MM.1S (cell line): ENCODE measurements around the gene GNPTG.

Source experiments
- DNase-seq: peaks from one replicate; pipeline ENCODE4 v3.0.0-alpha.2; 2015
- H2AFZ ChIP-seq: fragments of 300-600 bp; sonication (generic); 2 replicates; pipeline ENCODE4 v1.6.0; 2016; ENCODE audit warnings: antibody characterized with exemption, low read length
- H3F3A ChIP-seq: fragments of 300-600 bp; sonication (generic); 2 replicates; pipeline ENCODE4 v1.6.1; 2016; ENCODE audit warnings: mild to moderate bottlenecking, antibody characterized with exemption, low read length, moderate library complexity, mixed read lengths; ENCODE audit not compliant: insufficient read depth
- H3K27ac ChIP-seq: fragments of 300-600 bp; sonication (generic); 2 replicates; pipeline ENCODE4 v1.5.1; 2016; ENCODE audit warnings: mild to moderate bottlenecking, low read length
- H3K27me3 ChIP-seq: fragments of 300-600 bp; sonication (generic); replicated peaks from 2 replicates; pipeline ENCODE4 v1.6.0; 2016; ENCODE audit warnings: low read length; ENCODE audit not compliant: insufficient read depth
- H3K36me3 ChIP-seq: fragments of 300-600 bp; sonication (generic); replicated peaks from 2 replicates; pipeline ENCODE4 v1.6.1; 2016; ENCODE audit warnings: mild to moderate bottlenecking, low read length, mixed read lengths; ENCODE audit not compliant: insufficient read depth
- H3K4me1 ChIP-seq: fragments of 300-600 bp; sonication (generic); 2 replicates; pipeline ENCODE4 v1.6.1; 2016; ENCODE audit warnings: low read length, mixed read lengths
- H3K4me2 ChIP-seq: fragments of 300-600 bp; sonication (generic); 2 replicates; pipeline ENCODE4 v1.6.0; 2016; ENCODE audit warnings: low read depth, low read length
- H3K4me3 ChIP-seq: fragments of 300-600 bp; sonication (generic); 2 replicates; pipeline ENCODE4 v1.5.1; 2016; ENCODE audit warnings: low read length, mixed read lengths
- H3K79me2 ChIP-seq: fragments of 300-600 bp; sonication (generic); 2 replicates; pipeline ENCODE4 v1.6.1; 2016; ENCODE audit warnings: mixed run types, low read length, mixed read lengths
- H3K9ac ChIP-seq: fragments of 300-600 bp; sonication (generic); 2 replicates; pipeline ENCODE4 v1.6.1; 2016; ENCODE audit warnings: low read length, mixed read lengths
- H3K9me2 ChIP-seq: fragments of 300-600 bp; sonication (generic); replicated peaks from 2 replicates; pipeline ENCODE4 v1.6.1; 2016; ENCODE audit warnings: mild to moderate bottlenecking, low read length, mixed read lengths; ENCODE audit not compliant: insufficient read depth
- H3K9me3 ChIP-seq: fragments of 300-600 bp; sonication (generic); replicated peaks from 2 replicates; pipeline ENCODE4 v1.6.1; 2016; ENCODE audit warnings: mild to moderate bottlenecking, low read length, mixed read lengths; ENCODE audit not compliant: insufficient read depth
- H4K20me1 ChIP-seq: fragments of 300-600 bp; sonication (generic); 2 replicates; pipeline ENCODE4 v1.6.1; 2016; ENCODE audit warnings: mild to moderate bottlenecking, low read length, moderate library complexity, mixed read lengths; ENCODE audit not compliant: insufficient read depth
- EZH2 ChIP-seq: fragments of 300-600 bp; sonication (generic); optimal IDR thresholded peaks from 2 replicates; pipeline ENCODE3; 2017; ENCODE audit warnings: low read depth, mild to moderate bottlenecking, antibody characterized with exemption, low read length, mixed read lengths
- EZH2phosphoT487 ChIP-seq: fragments of 300-600 bp; sonication (generic); IDR thresholded peaks from 2 replicates; pipeline ENCODE4 v1.6.1; 2018; ENCODE audit warnings: antibody characterized with exemption, low read length
- TF ChIP-seq, protein P1 (sequence below): fragments of 300-600 bp; sonication (generic); IDR thresholded peaks from 2 replicates; pipeline ENCODE4 v1.5.1; 2016; ENCODE audit warnings: antibody characterized with exemption, low read length, mixed read lengths

The GNPTG gene

DNA sequence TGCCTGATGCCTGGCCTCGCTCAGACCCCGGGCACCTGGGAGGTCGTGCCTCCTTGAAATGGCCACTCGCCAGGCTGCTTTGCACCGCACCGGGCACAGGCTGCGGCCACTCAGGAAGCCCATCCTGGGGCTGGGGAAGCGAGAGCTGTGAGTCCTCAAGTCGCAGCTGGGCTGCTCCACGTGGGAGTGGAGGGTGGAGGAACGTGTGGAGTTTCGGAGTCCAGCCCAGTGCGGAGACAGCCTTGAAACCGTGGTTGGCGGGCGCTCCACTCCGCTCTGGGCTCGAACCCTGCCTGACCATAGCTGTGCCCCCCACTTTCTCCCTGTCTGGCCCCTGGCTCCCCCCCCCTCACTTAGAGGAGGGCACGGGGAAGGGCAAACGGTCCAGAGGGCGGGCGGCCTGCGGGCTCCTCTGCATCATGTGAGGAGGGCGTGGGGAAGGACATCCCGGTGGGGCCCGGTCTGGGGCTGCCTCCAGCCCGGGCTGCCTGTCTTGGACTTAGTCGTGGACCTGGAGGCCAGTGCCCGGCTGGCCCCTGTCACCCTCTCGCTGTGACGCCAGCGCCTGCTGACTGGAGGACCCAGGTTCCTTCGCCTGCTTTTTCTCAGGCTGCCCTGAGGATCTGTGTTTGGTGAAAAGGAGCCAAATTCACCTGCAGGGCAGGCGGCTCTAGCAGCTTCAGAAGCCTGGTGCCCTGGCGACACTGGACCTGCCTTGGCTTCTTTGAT lies 39.8 kb upstream of the GNPTG start:
- Histone ChIP-seq H3K4me3 (no peak overlapping the region), H3K27ac (no peak overlapping the region), H3K36me3 (peaks cover 5% of the 10 kb centered on the region), H3K9me2 (no peaks in the 10 kb centered on the region), H3K27me3 (no peaks in the 10 kb centered on the region), H3K4me2 (peak overlapping the region; percentile 80; the same call in 1 of the 2 replicates), H3K9ac (no peak overlapping the region; the same call in 1 of the 2 replicates), H3K4me1 (peaks cover 9% of the 10 kb centered on the region), H3K9me3 (no peaks in the 10 kb centered on the region), H3F3A (no peaks in the 10 kb centered on the region), H3K79me2 (peaks cover 71% of the 10 kb centered on the region), H2AFZ (no peak overlapping the region), H4K20me1 (peaks cover 44% of the 10 kb centered on the region)
- TF ChIP-seq, protein P1, sequence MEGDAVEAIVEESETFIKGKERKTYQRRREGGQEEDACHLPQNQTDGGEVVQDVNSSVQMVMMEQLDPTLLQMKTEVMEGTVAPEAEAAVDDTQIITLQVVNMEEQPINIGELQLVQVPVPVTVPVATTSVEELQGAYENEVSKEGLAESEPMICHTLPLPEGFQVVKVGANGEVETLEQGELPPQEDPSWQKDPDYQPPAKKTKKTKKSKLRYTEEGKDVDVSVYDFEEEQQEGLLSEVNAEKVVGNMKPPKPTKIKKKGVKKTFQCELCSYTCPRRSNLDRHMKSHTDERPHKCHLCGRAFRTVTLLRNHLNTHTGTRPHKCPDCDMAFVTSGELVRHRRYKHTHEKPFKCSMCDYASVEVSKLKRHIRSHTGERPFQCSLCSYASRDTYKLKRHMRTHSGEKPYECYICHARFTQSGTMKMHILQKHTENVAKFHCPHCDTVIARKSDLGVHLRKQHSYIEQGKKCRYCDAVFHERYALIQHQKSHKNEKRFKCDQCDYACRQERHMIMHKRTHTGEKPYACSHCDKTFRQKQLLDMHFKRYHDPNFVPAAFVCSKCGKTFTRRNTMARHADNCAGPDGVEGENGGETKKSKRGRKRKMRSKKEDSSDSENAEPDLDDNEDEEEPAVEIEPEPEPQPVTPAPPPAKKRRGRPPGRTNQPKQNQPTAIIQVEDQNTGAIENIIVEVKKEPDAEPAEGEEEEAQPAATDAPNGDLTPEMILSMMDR = no peak
- TF ChIP-seq EZH2 (no peak), EZH2phosphoT487 (no peak)
- no peak for DNase-seq

DNA sequence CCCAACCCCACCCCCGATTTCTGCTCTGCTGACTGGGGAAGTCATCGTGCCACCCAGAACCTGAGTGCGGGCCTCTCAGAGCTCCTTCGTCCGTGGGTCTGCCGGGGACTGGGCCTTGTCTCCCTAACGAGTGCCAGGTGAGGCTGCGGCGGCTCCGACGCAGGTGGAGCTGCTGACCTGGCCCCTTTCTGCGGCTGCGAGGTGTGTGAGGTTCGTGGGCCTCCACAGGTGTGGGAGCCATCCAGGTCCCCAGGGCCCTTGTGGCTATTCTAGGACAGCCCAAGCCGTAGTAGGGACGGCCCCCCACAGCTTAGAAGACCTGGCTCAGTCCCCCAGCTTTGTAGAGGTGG lies 39.3 kb upstream of the GNPTG start:
- no peaks in the 10 kb centered on the region for H3F3A ChIP-seq
- H3K9ac ChIP-seq = no peak overlapping the region
- no peaks in the 10 kb centered on the region for H3K9me3 ChIP-seq
- DNase-seq = no peak
- H3K9me2 ChIP-seq = no peaks in the 10 kb centered on the region
- no peaks in the 10 kb centered on the region for H3K27me3 ChIP-seq
- H3K4me1 ChIP-seq = peaks cover 9% of the 10 kb centered on the region
- H3K4me2 ChIP-seq = no peak overlapping the region
- TF ChIP-seq, protein P1 = no peak
- TF ChIP-seq EZH2phosphoT487 (no peak), EZH2 (no peak)
- H2AFZ ChIP-seq = no peak overlapping the region
- H3K27ac ChIP-seq = no peak overlapping the region
- peaks cover 44% of the 10 kb centered on the region for H4K20me1 ChIP-seq
- no peak overlapping the region for H3K4me3 ChIP-seq
- H3K79me2 ChIP-seq = peaks cover 75% of the 10 kb centered on the region
- H3K36me3 ChIP-seq = peaks cover 5% of the 10 kb centered on the region

DNA sequence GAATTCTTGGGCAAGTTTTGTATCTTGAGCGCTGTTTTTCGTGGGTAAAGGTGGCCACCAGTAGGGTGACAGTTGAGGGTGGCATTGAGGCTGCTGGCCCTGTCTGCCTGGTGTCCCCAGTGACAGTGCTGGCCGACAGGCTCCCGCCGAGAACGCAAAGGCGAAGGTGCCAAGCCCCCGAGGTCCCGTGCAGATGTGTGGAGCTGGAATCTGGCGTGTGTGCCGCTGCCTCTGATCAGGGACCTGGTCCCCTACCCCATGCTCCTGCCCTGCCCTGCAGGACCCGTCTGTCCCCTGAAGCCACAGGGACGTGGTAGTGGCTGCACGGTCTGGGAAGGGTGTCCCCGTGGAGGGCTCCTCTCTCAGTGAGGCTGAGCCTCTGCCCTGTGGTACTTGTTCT lies 38.8 kb upstream of the GNPTG start:
- Histone ChIP-seq H3K9ac (no peak overlapping the region), H3K36me3 (peaks cover 6% of the 10 kb centered on the region), H3K27me3 (no peaks in the 10 kb centered on the region), H3K9me2 (no peaks in the 10 kb centered on the region), H3F3A (no peaks in the 10 kb centered on the region), H4K20me1 (peaks cover 44% of the 10 kb centered on the region), H3K4me3 (no peak overlapping the region), H3K4me2 (no peak overlapping the region), H3K4me1 (peaks cover 9% of the 10 kb centered on the region), H3K79me2 (peaks cover 80% of the 10 kb centered on the region), H3K9me3 (no peaks in the 10 kb centered on the region), H2AFZ (no peak overlapping the region), H3K27ac (no peak overlapping the region)
- TF ChIP-seq EZH2phosphoT487 = no peak
- no peak for TF ChIP-seq EZH2
- TF ChIP-seq, protein P1 = no peak
- no peak for DNase-seq
